Calu3 (cell line): ENCODE measurements around the gene AMDHD2. TPM values are rescaled to one million over a fixed set of nuclear protein-coding genes. Genes with fewer than 3 reads are reported as not detected.

Experiments
- BruUV-seq: library from RNA; stranded (reverse); fragments of 400-500 nt; replicated peaks from 2 replicates; lab custom pipeline; 2021; lab: Mats Ljungman, UMichigan
- CTCF ChIA-PET: fragments of 300-600 bp; sonication (Branson Sonifier 250); formaldehyde crosslinking; loops from one replicate; lab custom pipeline; 2022; ENCODE audit warnings: antibody characterized with exemption; lab: Charles Lee
- DNase-seq: peaks from one replicate; pipeline ENCODE4 v3.0.0; 2022
- H3K27ac Mint-ChIP-seq: one replicate; pipeline ENCODE4 v1.8.0; 2022; ENCODE audit warnings: mixed read lengths; ENCODE audit not compliant: unreplicated experiment
- H3K27me3 Mint-ChIP-seq: one replicate; pipeline ENCODE4 v1.8.0; 2022; ENCODE audit warnings: mixed read lengths; ENCODE audit not compliant: unreplicated experiment
- H3K36me3 Mint-ChIP-seq: one replicate; pipeline ENCODE4 v1.8.0; 2022; ENCODE audit warnings: mild to moderate bottlenecking, moderate library complexity, mixed read lengths; ENCODE audit not compliant: insufficient read depth, unreplicated experiment
- H3K4me1 Mint-ChIP-seq: one replicate; pipeline ENCODE4 v1.8.0; 2022; ENCODE audit warnings: mild to moderate bottlenecking, low read depth, mixed read lengths; ENCODE audit not compliant: unreplicated experiment
- H3K4me3 Mint-ChIP-seq: one replicate; pipeline ENCODE4 v1.8.0; 2022; ENCODE audit warnings: mild to moderate bottlenecking, low read depth, moderate library complexity, mixed read lengths; ENCODE audit not compliant: unreplicated experiment
- H3K9me3 Mint-ChIP-seq: one replicate; pipeline ENCODE4 v1.8.0; 2022; ENCODE audit warnings: low read depth, mixed read lengths; ENCODE audit not compliant: unreplicated experiment
- intact Hi-C: fragments of 100-400 bp; cut with micrococcal nuclease; formaldehyde crosslinking; loops from one replicate; pipeline ENCODE4 v1.10.0; 2022; ENCODE audit not compliant: unreplicated experiment
- total RNA-seq: library from RNA; stranded (reverse); gene quantifications from 2 replicates; pipeline ENCODE4 v1.2.3, GENCODE V29; 2022
- TF ChIP-seq, protein P1 (sequence below): fragments of 200-600 bp; IDR thresholded peaks from one replicate; pipeline ENCODE4 v1.8.0; 2022; ENCODE audit warnings: antibody characterized with exemption; ENCODE audit not compliant: unreplicated experiment

The AMDHD2 gene
- total RNA-seq, 1 experiment from 2014 or later, result 60.2 TPM

DNA sequence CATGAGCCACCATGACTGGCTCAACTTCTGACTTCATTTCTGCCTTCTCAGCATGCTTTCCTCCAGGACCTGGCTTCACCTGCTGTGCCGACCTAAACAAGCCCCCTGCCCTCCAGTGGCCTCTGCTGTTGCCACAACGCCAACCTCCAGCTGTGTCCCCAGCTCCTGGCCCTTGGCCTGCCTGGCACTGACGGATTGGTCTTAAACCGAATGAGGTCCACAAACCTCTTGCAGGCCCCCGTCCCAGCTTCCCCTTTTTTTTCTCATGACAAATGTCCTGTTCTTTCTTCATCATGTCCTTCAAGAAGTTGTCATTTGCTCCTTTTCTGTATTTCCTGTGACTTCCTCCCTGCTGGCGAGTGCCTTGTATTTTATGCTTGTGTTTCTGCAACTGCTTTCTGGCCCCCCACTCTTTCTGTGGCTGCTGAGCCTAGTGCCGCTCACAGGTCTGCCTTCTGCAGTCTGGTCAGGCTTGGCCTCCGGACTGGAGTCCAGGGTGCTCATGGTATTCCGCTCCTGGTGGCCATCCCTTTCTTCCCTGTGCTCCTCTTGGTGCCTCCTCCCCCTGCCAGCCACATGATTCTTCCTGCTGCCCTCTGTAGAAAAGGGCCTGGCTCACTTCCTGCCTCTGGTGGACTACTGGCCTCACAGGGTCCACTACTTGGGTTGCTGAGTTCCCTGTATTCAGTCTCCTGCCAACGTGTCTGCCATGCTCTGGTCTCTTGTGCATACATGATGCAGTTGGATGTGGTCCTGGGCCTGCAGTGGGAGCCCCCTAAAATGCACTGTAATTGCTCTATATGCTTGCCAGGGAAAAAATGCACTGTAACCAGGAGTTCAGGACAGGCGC is 3.6 kb upstream of the AMDHD2 start:
- Mint-ChIP-seq H3K36me3 (peaks cover 90% of the 10 kb centered on the region), H3K4me3 (peak overlapping the region; percentile 86), H3K27me3 (no peaks in the 10 kb centered on the region), H3K4me1 (peaks cover 49% of the 10 kb centered on the region), H3K27ac (peak overlapping the region; percentile 87), H3K9me3 (no peaks in the 10 kb centered on the region)
- CTCF ChIA-PET, result interaction anchor here (0.6 kb wide), 1 partner anchor 42 kb away, joined by 5 read pairs; no protein-coding TSS in a partner anchor
- TF ChIP-seq, protein P1, sequence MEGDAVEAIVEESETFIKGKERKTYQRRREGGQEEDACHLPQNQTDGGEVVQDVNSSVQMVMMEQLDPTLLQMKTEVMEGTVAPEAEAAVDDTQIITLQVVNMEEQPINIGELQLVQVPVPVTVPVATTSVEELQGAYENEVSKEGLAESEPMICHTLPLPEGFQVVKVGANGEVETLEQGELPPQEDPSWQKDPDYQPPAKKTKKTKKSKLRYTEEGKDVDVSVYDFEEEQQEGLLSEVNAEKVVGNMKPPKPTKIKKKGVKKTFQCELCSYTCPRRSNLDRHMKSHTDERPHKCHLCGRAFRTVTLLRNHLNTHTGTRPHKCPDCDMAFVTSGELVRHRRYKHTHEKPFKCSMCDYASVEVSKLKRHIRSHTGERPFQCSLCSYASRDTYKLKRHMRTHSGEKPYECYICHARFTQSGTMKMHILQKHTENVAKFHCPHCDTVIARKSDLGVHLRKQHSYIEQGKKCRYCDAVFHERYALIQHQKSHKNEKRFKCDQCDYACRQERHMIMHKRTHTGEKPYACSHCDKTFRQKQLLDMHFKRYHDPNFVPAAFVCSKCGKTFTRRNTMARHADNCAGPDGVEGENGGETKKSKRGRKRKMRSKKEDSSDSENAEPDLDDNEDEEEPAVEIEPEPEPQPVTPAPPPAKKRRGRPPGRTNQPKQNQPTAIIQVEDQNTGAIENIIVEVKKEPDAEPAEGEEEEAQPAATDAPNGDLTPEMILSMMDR, result no peak
- intact Hi-C loops, result no loop called here
- DNase-seq, result no peak
- BruUV-seq, result TSS peak; percentile 32

DNA sequence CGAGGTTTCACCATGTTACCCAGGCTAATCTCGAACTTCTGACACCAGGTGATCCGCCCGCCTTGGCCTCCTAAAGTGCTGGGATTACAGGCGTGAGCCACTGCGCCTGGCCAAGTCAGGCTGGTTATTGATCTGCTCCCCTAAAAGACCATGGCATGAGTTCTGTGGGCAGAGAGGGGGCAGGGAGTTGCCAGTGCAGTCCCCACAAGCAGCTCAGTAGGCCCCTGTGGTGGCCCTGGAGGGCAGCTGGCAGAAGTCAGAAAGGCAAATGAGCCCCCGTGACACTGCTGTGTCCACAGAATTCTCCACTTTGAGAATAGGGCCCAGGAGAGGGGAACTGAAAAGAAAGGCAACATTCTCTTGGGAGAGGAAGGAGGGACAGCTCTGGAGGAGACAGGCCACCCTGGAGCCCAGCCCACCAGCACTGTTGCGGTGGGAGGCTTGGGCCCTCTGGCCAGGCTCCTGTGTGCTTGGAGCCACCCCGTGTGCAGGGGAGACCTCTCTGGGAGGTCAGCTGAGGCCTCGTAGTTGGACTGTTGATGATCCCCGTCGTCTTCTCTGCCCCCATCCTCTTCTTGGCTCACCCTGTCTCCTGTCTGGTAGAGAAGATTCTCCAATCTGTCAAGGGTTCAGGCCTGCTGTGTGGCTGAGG is 2.1 kb upstream of the AMDHD2 start:
- intact Hi-C loops, result no loop called here
- Mint-ChIP-seq H3K27me3 (no peaks in the 10 kb centered on the region), H3K9me3 (no peaks in the 10 kb centered on the region), H3K4me3 (no peak overlapping the region), H3K27ac (no peak overlapping the region), H3K4me1 (peaks cover 42% of the 10 kb centered on the region), H3K36me3 (peaks cover 90% of the 10 kb centered on the region)
- CTCF ChIA-PET, result no interaction called here
- BruUV-seq, result no TSS peak
- TF ChIP-seq, protein P1, result no peak
- no peak for DNase-seq

DNA sequence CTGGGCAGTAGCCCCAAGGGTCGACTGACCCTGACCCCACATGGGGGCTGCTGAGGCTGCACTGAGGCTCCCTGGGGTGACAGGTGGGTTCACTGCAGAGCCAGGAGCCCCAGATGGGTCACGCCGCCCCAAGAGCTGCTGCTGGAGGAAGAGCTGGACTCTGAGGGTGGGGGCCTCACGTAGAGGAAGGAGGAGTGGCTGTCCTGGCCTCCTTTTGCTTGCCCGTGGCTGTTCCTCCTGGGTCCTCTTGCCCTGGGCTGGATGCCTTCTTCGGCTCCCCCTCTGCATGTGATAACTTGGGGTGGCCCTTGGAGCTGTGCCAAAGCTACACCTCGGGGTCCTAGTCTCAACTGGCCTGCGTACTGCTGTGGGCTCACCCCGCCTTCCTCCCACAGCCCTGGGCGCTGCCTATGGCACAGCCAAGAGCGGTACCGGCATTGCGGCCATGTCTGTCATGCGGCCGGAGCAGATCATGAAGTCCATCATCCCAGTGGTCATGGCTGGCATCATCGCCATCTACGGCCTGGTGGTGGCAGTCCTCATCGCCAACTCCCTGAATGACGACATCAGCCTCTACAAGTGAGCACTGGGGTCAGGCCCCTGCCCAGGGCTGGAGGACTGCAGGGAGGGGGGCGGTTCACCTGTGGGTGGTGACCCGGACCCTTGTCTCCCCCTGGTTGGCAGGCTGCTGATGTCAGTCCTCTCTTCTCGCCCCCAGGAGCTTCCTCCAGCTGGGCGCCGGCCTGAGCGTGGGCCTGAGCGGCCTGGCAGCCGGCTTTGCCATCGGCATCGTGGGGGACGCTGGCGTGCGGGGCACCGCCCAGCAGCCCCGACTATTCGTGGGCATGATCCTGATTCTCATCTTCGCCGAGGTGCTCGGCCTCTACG is 1.1 kb upstream of the AMDHD2 start:
- no peak for DNase-seq
- intact Hi-C loops, result no loop called here
- CTCF ChIA-PET, result interaction anchor here (0.6 to 0.7 kb wide), 2 partner anchors 8 to 32 kb away, joined by 3 to 4 read pairs; no protein-coding TSS in a partner anchor
- TF ChIP-seq, protein P1, result no peak
- Mint-ChIP-seq H3K27ac (peak overlapping the region; percentile 77), H3K4me1 (peaks cover 49% of the 10 kb centered on the region), H3K4me3 (peak overlapping the region; percentile 83), H3K36me3 (peaks cover 90% of the 10 kb centered on the region), H3K27me3 (no peaks in the 10 kb centered on the region), H3K9me3 (no peaks in the 10 kb centered on the region)
- BruUV-seq, result no TSS peak

DNA sequence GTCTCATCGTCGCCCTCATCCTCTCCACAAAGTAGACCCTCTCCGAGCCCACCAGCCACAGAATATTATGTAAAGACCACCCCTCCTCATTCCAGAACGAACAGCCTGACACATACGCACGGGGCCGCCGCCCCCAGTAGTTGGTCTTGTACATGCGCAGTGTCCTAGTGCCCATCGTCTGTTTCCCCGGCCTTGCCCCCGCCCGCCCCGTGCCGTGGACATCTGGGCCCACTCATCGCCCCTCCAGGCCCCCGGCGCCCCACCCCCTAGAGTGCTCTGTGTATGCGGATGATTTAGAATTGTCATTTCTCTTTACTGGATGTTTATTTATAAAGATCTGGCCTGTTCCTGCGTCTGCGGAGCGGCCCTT is 475 bp upstream of the AMDHD2 start:
- intact Hi-C loops, result no loop called here
- CTCF ChIA-PET, result interaction anchor here (0.7 to 1.6 kb wide), 5 partner anchors 8 to 731 kb away, joined by 3 to 11 read pairs (median 3); partner anchors contain the start of gene PDPK1
- Mint-ChIP-seq H3K27me3 (no peaks in the 10 kb centered on the region), H3K4me3 (peak overlapping the region; percentile 83), H3K27ac (peak overlapping the region; percentile 77), H3K36me3 (peaks cover 90% of the 10 kb centered on the region), H3K9me3 (no peaks in the 10 kb centered on the region), H3K4me1 (peaks cover 55% of the 10 kb centered on the region)
- TF ChIP-seq, protein P1, result no peak
- DNase-seq, result no peak
- no TSS peak for BruUV-seq
